Measurements from ENCODE around the gene RPS21.

The RPS21 gene

GRCh38 chr20:62398120-62398821, 11.4 kb downstream of the RPS21 start:
- DNase-seq = no peak

- no peak for DNase-seq
Observed at GRCh38 chr20:62400021-62400420, 13.1 kb downstream of the RPS21 start.

GRCh38 chr20:62400541-62400940, 13.6 kb downstream of the RPS21 start:
- DNase-seq = no peak

DNA sequence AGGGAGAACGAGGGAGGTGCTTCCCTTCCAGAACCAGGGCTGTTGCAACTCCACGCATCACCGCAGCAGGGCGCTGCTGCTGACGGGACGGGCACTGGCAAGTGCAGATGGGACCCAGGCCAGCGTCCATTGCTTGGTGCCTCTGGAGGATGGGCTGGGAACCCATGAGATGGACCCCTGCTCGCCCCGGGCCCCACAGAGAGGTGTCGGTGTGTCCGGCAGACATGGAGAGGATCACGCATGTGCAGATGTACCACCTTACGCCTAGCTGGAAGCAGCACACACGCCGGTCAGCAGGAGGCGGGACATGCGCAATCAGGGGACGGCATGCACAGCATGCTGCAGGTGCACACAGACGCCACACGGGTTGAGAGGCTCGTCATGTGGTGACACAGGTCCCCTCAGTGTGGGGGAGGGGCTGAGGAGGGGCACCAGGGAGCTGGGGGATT, 14.5 kb downstream of the RPS21 start:
- DNase-seq = no peak

DNA sequence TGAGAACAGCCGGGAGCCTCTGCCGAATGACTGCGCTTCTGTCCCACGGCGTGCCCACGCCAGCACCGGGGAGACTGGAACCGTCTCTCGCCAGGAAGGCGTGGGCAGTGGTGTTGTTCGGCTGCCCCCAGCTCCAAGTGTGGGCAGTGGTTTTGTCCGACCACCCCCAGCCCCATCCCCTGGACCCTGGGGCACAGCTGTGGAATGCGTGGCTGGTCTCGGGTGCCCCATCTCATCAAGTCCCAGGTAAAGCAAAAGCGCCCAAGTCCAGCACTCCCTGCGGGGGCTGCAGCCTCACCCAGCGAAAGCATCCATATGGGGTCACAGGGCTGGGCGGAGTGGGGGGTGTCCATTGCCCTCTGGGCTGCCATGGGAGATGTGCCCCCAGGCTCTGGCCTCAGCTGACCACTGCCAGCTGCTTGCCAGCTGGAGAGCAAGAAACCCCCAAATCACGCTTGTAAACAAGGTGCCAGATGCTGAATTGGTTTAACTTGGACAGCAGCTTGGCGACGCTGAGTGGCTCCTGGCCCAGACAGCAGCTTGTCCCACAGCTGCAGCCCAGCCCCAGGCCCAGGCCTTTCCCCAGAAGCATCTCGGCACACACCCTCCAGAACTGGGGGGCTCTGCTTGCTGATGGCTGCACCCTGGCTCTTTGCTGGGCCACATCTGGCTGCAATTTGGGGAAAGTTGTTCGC, 15.7 kb downstream of the RPS21 start:
- DNase-seq = no peak

GRCh38 chr20:62403331-62403730, 16.4 kb downstream of the RPS21 start:
- DNase-seq = no peak

DNA sequence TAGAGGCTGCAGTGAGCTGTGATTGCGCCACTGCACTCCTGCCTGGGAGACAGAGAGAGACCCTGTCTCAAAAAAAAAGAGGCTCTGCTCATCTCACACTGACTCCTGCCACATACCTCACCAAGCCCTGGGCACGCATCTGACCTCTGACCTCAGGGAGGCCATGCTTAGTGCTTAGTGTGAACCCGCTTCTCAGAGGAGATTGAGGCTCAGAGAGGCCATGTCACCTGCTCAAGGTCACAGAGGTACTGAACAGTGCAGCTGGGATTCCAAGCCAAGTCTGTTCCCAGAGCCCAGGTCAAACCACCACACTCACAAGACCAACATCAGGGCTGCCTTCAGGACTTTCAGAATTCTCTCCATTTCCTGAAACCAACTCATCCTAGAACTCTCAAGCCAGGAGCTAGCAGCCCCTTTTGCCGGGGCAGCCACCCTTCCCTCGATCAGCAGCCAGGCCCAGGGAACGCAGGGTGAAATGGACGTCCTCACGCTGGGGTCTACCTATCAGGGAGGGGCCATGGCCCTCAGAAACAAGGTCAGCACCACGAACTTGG, 17.3 kb downstream of the RPS21 start:
- DNase-seq = no peak

DNA sequence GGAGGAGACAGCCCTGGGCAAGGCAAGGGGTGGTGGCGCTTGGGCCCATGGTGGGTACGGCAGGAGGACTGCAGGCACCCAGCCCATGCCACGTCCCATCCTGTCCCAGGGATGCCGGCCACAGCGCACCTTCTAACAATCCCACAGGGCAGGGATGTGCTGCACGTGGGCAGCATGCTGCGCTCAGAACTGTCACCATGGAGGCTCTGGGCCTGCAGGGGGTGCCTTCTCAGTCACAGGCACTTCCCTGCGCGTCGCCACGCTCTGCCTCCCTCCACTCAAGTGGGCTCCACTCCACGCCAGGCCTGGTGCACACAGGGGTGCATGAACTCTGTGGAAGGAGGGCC, 17.8 kb downstream of the RPS21 start:
- DNase-seq = no peak

GRCh38 chr20:62405108-62405980, 18.4 kb downstream of the RPS21 start:
- DNase-seq = no peak

- DNase-seq = no peak
Observed at GRCh38 chr20:62405981-62406513, 19.1 kb downstream of the RPS21 start.

GRCh38 chr20:62406635-62407176, 19.8 kb downstream of the RPS21 start:
- DNase-seq = no peak

DNA sequence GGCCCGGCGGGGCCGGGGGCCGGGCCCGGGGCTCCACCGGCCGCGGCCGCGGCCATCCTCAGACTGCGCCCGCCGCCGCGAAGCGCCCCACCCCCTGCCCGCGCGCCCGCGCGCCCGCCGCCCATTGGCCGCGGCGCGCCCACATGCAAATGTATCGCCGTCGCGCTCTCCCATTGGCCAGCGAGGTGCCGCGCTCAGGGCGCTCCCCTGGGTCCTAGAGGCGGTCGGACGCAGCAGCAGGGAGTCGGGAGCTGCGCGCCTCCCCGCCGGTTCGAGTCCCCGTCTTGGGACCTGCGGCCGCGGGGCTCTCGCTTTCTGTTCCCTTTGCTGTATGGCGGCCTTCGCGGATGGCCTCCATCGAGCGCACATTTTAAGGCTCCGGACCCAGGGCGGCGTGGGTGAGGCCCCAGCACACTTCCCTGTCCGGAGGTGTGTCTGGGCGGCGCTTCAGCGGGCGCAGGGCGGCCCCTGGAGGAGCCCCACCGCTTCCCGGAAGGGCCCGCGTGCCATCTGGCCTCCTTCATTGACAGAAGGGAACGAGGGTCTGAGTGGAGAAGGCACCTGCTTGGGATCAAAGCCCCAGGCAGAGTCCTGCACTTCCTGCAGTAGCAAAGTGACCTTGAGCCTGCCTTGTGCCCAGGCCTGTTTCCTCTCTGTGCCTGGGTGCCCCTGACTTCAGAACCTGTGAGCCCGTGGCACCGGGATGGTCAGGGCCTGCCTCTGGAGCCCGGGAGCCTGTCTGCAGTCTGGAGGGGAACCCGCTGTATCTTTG, 20.5 kb downstream of the RPS21 start, which contains the start of gene CABLES2:
Gene CABLES2, minus strand, starts transcription at position 65 of the 772 bp plus-strand sequence. Its CDS starts 9 bp downstream, at position 56.
- DNase-seq = peak; percentile 89

GRCh38 chr20:62408055-62408454, 21.2 kb downstream of the RPS21 start:
- DNase-seq = no peak

DNA sequence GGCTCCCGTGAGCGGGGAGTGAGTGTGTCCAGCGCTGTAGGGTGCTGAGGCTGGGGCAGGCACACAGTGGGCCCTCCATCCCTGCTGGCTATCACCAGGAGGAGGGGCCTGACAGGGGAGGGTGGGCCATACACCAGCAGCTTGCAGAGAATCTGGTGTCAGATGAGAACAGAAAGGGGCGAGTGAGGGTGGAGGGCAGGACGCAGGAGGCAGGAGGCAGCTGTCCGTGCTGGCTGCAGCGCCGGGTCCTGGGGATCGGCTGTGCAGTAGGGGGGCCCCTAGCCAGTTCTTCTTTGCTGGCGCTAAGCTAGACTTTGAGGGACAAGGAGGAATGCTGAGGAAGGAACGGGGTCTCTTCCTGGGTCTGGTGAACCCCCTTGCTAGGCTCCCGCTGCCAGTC, 21.7 kb downstream of the RPS21 start:
- DNase-seq = no peak

GRCh38 chr20:62409086-62409853, 22.4 kb downstream of the RPS21 start:
- no peak for DNase-seq

- DNase-seq = peak; percentile 18
Observed at GRCh38 chr20:62409931-62410745, 23.2 kb downstream of the RPS21 start.

DNA sequence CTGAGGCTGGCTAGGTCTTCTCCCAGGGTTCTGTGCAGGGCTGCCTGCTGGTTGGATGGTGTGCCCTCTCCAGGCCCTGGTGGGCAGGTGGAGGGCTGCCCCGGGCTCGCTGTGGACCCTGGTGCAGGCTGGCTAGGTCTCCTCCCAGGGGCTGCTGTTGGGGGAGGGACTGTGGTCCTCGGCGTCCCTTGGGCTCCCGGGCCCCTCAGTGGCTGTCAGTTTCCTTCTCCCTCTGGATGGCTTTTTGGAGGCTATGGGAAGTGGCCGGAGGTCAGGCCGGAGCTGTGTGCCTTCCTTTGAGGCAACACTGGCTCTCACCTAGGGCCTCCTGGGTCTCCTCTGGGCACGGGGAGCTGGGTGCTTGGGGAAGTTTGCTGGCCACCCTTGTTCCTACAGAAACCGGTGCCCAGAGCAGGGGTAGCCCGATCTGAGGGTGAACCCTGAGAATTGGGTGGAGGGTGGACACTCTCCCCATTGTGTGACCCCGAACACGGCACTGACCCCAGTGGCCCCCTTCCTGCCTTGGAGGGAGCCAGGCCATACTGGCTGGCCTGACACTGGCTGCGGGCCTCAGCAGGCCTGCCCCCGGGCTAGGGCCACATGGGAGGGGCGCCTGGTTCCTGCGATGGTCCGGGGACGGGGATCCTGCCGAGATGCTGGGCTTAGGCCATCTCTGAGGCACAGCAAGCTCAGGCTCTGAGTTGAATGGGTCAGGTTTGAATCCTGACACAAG, 24.0 kb downstream of the RPS21 start:
- no peak for DNase-seq

DNA sequence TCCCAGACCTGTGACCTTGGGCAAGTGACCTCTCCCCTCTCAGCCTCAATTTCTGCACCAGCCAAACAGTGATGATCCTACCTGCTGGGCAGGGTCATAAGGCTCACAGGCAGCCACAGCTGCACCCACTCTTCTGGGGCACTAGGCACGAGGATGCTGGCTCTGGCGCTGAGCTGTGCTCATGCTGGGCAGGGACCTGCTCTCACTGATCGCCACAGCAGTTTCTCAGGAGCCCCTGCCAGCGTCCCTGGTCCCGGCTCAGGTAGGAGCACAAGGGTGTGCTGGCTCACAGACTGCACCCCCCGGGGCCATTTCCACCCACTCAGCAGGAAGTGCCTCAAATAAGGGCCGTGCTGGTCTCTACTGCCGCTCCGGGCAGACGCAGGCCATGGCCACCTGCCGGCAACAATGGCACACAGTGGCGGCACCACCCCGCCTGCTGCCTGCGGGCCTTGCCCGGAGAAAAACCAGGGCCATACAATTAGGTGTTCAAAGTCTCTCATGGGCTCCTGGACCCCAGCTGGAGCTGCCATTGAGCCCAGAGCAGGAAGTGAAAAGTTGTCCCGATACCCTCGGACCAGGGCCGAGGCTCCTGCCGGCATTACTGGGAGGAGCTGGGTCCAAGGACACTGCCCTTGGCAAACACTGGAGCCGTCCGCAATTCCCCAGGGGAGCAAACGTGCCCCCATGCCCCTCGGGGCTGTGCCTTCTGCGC, 24.7 kb downstream of the RPS21 start:
- no peak for DNase-seq

Measured in stimulated activated naive CD4-positive, alpha-beta T cell treated with Interleukin-2 at 50 U/mL for 16 hours (primary cell).